ENCODE results near the gene LFNG.
A peak's percentile ranks its signal among the peaks of the same experiment; 100 is the strongest.
"Not testable (repeated sequence)": the region's sequence is repeated elsewhere in the genome, so short reads cannot be mapped to it uniquely, and the experiment has no call there.

LFNG gene

GRCh38 chr7:2520131-2520760, 672 bp downstream of the LFNG start:
- DNase-seq: peak; percentile 27

- no peak for DNase-seq
Measured at GRCh38 chr7:2520761-2521290, 1.3 kb downstream of the LFNG start.

- DNase-seq: no peak
Measured at GRCh38 chr7:2521341-2521745, 1.8 kb downstream of the LFNG start.

GRCh38 chr7:2521952-2522591, 2.5 kb downstream of the LFNG start:
- peak; percentile 80 for DNase-seq

GRCh38 chr7:2522780-2523433, 3.3 kb downstream of the LFNG start:
- peak; percentile 38 for DNase-seq

- DNase-seq: no peak
Measured at GRCh38 chr7:2523461-2523936, 3.9 kb downstream of the LFNG start.

GRCh38 chr7:2523941-2524807, 4.6 kb downstream of the LFNG start:
- no peak for DNase-seq

- DNase-seq: no peak
Measured at GRCh38 chr7:2524808-2525657, 5.5 kb downstream of the LFNG start.

- DNase-seq: no peak
Measured at GRCh38 chr7:2525658-2526630, 6.4 kb downstream of the LFNG start.

- no peak for DNase-seq
Measured at GRCh38 chr7:2526659-2527504, 7.3 kb downstream of the LFNG start.

GRCh38 chr7:2527505-2528467, 8.2 kb downstream of the LFNG start:
- peak; percentile 55 for DNase-seq

GRCh38 chr7:2528481-2529095, 9.0 kb downstream of the LFNG start:
- DNase-seq: no peak

- peak; percentile 68 for DNase-seq
Measured at GRCh38 chr7:2529161-2530070, 9.8 kb downstream of the LFNG start.

GRCh38 chr7:2530071-2530987, 10.8 kb downstream of the LFNG start:
- peak; percentile 87 for DNase-seq

- not testable (repeated sequence) for DNase-seq
Measured at GRCh38 chr7:2530994-2531795, 11.6 kb downstream of the LFNG start.
